ENCODE measurements around the gene DPH2. TPM values are rescaled to one million over a fixed set of nuclear protein-coding genes. Genes with fewer than 3 reads are reported as not detected.
A peak's percentile ranks its signal among the peaks of the same experiment; 100 is the strongest.

The DPH2 gene
- total RNA-seq, 1 donor = 32.6 TPM

DNA sequence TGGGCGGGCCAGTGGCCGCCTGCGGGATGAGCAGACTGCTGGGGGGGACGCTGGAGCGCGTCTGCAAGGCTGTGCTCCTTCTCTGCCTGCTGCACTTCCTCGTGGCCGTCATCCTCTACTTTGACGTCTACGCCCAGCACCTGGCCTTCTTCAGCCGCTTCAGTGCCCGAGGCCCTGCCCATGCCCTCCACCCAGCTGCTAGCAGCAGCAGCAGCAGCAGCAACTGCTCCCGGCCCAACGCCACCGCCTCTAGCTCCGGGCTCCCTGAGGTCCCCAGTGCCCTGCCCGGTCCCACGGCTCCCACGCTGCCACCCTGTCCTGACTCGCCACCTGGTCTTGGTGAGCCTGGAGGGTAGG lies 11.3 kb downstream of the DPH2 start:
- DNase-seq (ENCODE audit: low read depth in 2 of 3, low spot score in 2 of 3) = no peak

GRCh38 chr1:43981636-43982035 lies 11.8 kb downstream of the DPH2 start:
- DNase-seq (ENCODE audit: low read depth in 2 of 3, low spot score in 2 of 3) = no peak

DNA sequence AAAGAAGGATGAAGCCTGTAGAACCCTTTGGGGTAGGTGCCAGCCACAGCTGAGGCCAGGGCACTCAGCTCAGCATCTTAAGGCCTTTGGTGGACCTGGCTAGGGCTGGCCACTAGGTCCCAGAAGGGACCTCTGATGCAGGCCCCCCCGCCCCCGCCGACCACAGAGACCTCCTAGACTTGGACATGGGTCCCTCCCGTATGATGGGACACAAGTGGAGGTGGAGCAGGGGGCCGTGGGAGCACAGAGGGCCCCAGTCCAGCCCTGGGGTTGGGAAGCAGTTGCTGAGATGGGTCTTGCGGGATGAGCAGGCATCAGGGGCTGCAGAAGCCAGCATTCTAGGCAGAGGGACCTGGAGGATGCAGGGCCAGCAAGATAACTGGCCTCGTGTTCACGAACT lies 12.4 kb downstream of the DPH2 start:
- DNase-seq (ENCODE audit: low read depth in 2 of 3, low spot score in 2 of 3) = no peak

GRCh38 chr1:43982808-43983207 lies 13.0 kb downstream of the DPH2 start:
- DNase-seq (ENCODE audit: low read depth in 2 of 3, low spot score in 2 of 3) = no peak

- DNase-seq (ENCODE audit: low read depth in 2 of 3, low spot score in 2 of 3) = no peak
Observed at GRCh38 chr1:43983253-43983899, 13.6 kb downstream of the DPH2 start.

DNA sequence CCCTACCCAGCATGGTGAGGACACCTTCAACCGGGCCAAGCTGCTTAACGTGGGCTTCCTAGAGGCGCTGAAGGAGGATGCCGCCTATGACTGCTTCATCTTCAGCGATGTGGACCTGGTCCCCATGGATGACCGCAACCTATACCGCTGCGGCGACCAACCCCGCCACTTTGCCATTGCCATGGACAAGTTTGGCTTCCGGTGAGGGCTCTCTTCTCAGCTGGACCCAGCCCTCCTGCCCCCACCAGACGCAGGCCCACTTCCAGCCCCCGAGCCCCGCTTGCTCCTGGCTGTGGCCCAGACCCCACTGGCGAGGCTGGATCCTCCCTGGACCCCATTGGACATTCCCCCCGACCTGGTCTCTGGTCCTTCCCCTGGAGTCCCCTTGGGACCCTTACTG lies 15.0 kb downstream of the DPH2 start:
- no peak for DNase-seq (ENCODE audit: low read depth in 2 of 3, low spot score in 2 of 3)

- DNase-seq (ENCODE audit: low read depth in 2 of 3, low spot score in 2 of 3) = no peak
Observed at GRCh38 chr1:43985984-43986595, 16.3 kb downstream of the DPH2 start.

DNA sequence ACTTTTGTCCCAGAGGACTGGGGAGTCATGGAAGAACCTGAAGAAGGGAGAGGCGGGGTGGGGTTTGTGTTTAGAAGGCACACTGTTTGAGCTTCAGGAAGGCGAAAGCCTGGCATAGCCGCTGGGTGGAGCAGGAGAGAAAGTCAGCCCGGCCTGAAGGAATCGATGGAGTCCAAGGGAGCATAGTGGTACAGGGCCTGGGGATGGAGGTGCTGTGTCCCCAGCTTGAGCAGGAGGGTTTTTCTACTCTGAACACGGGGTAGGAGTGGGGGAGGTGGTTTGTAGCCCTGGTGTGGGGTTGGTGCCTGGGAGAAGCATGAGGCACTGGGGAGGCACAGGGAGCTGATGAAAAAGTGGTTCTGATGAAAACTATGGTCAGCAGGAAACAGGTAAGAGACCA lies 16.9 kb downstream of the DPH2 start:
- DNase-seq (ENCODE audit: low read depth in 2 of 3, low spot score in 2 of 3) = no peak

- no peak for DNase-seq (ENCODE audit: low read depth in 2 of 3, low spot score in 2 of 3)
Observed at GRCh38 chr1:43987159-43987902, 17.5 kb downstream of the DPH2 start.

DNA sequence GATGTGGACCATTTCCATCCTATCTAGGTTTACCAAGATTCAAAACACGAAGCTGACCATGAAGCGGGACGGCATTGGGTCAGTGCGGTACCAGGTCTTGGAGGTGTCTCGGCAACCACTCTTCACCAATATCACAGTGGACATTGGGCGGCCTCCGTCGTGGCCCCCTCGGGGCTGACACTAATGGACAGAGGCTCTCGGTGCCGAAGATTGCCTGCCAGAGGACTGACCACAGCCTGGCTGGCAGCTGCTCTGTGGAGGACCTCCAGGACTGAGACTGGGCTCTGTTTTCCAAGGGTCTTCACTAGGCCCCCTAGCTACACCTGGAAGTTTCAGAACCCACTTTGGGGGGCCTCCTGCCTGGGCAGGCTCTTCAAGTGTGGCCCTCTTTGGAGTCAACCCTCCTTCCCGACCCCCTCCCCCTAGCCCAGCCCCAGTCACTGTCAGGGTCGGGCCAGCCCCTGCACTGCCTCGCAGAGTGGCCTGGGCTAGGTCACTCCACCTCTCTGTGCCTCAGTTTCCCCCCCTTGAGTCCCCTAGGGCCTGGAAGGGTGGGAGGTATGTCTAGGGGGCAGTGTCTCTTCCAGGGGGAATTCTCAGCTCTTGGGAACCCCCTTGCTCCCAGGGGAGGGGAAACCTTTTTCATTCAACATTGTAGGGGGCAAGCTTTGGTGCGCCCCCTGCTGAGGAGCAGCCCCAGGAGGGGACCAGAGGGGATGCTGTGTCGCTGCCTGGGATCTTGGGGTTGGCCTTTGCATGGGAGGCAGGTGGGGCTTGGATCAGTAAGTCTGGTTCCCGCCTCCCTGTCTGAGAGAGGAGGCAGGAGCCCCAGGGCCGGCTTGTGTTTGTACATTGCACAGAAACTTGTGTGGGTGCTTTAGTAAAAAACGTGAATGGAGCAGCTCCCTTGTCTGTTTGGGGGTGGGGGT lies 20.7 kb downstream of the DPH2 start:
- DNase-seq (ENCODE audit: low read depth in 2 of 3, low spot score in 2 of 3) = no peak

DNA sequence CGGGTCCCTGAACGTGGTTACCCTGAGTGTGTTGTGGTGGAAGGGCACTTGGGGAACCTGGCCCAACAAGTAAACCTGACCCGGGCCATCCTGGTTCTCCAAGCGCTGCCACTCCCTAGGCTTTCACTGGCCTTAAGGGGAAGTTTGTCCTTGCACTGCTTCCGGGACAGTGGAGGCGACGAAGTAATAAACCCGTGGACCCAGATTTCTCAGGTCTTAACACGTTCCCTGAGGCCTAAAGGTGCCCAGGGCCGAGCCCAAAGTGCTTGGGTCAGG lies 21.3 kb downstream of the DPH2 start:
- no peak for DNase-seq (ENCODE audit: low read depth in 2 of 3, low spot score in 2 of 3)

GRCh38 chr1:43991476-43992231 lies 21.8 kb downstream of the DPH2 start, which contains the start of gene CCDC24:
Gene CCDC24, plus strand, starts transcription at chr1:43991599. Its CDS starts 280 bp downstream, at chr1:43991879.
- peak; percentile 40 to 58 (median 58) for DNase-seq (ENCODE audit: low read depth in 2 of 3, low spot score in 2 of 3)

- DNase-seq (ENCODE audit: low read depth in 2 of 3, low spot score in 2 of 3) = peak in 1 of 3 donors; percentile 19
Observed at GRCh38 chr1:43992232-43992995, 22.6 kb downstream of the DPH2 start.

DNA sequence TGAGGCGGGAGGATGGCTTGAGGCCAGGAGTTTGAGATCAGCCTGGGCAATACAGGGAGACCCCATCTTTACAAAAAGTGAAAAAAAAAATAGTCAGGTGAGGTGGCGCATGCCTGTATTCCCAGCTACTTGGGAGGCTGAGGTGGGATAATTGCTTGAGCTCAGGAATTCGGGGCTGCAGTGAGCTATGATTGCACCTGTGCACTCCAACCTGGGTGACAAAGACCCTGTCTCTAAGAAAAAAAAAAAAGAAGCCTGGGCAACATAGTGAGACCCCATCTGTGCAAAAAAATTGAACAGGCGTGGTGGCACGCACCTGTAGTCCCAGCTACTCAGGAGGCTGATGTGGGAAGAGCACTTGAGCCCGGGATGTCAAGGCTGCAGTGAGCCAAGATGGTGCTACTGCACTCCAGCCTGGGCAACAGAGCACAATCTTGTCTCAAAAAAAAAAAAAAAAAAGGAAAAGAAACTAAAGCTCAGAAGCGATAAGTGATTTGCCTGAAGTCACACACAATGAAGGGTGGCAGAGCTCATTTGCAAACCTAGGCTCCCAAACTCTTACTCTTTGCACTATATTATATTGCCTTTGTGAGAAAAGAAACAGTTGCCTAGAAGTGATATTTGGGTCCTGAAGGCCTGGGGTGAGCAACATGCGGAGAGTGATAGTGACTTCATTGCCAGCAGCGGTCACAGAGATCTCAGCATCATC lies 23.6 kb downstream of the DPH2 start:
- DNase-seq (ENCODE audit: low read depth in 2 of 3, low spot score in 2 of 3) = no peak

DNA sequence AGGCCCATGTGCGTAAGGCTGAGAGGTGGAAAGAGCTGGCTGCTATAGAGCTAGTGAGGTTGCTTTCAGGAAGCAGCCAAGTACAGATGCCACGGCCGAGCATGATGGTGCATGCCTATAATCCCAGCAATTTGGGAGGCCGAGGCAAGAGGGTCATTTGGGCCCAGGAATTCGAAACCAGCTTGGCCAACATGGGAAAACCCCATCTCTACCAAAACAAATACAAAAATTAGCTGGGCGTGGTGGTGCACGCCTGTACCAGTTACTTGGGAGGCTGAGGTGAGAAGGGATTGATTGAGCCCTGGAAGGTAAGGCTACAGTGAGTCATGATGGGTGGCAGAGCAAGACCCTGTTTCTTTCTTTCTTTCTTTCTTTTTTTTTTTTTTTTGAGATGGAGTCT lies 24.3 kb downstream of the DPH2 start:
- no peak for DNase-seq (ENCODE audit: low read depth in 2 of 3, low spot score in 2 of 3)

GRCh38 chr1:43994794-43995790 lies 25.3 kb downstream of the DPH2 start:
- peak in 1 of 3 donors; percentile 46 for DNase-seq (ENCODE audit: low read depth in 2 of 3, low spot score in 2 of 3)

DNA sequence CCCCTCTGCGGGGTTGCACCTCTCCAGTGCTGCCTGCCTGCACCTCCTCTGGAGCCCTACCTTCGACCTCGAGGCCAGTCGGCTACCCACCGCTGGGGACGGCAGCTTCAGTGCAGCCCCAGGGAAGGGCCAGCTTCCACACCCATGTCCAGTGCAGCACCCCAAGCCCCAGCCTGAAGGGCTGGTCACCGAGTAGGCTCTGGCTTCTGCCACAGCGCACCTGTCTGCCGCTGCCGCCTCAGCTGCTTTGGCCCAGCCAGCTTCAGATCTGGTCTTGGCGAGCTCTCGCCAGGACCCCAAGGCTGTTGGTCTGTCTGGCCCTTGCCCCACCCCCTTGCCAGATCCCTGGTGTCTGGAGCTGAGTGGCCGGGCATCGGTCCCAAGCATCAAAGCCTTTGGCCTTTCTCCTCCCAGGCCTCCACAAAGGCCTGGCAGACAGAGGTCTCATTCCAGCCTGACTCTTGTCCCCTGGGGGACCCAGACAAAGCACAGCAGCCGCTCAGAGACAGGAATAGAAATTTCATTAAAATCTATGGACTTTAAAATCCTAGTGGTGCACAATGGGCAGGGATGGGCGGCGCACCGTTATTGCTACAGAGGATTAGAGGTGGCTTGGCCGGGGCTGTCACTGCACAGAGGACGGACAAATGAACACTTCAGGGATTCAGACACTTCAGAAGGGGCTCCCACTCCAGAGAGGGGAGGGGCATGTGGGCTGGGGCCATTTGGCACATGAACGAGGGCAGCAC lies 26.3 kb downstream of the DPH2 start:
- DNase-seq (ENCODE audit: low read depth in 2 of 3, low spot score in 2 of 3) = no peak
